Activated CD8-positive, alpha-beta memory T cell treated with anti-CD3 and anti-CD28 coated beads for 36 hours (primary cell): ENCODE measurements around the gene TENM3. TPM values are rescaled to one million over a fixed set of nuclear protein-coding genes. Genes with fewer than 3 reads are reported as not detected.

Experiments used
- CTCF ChIA-PET: fragments of 350-600 bp; sonication (Branson Sonifier 250); formaldehyde crosslinking; loops from one replicate; lab custom pipeline; 2021; ENCODE audit warnings: antibody characterized with exemption; lab: Charles Lee
- POLR2A ChIA-PET: fragments of 350-600 bp; sonication (Branson Sonifier 250); formaldehyde crosslinking; loops from one replicate; lab custom pipeline; 2021; ENCODE audit warnings: antibody characterized with exemption; lab: Charles Lee
- total RNA-seq, 2 experiments: library from RNA; stranded (reverse); gene quantifications; one replicate each; pipeline ENCODE4 v1.2.3, GENCODE V29; 2021

The TENM3 gene
- total RNA-seq, 2 experiments from 2014 or later, result not detected

GRCh38 chr4:182575225-182575624, 332.0 kb downstream of the TENM3 start:
- ChIA-PET CTCF (no interaction called here), POLR2A (no interaction called here)

- CTCF ChIA-PET, result no interaction called here
- POLR2A ChIA-PET, result no interaction called here
These were observed 333.5 kb downstream of the TENM3 start for GRCh38 chr4:182576601-182577289.

GRCh38 chr4:182577411-182577810, 334.2 kb downstream of the TENM3 start:
- ChIA-PET POLR2A (no interaction called here), CTCF (no interaction called here)

- ChIA-PET CTCF (no interaction called here), POLR2A (no interaction called here)
These were observed 335.2 kb downstream of the TENM3 start for GRCh38 chr4:182578402-182578801.

GRCh38 chr4:182582245-182582644, 339.0 kb downstream of the TENM3 start:
- CTCF ChIA-PET, result no interaction called here

GRCh38 chr4:182583703-182584415, 340.7 kb downstream of the TENM3 start:
- POLR2A ChIA-PET, result no interaction called here

More at GRCh38 chr4:182582245-182582644, 339.0 kb downstream of the TENM3 start:
- POLR2A ChIA-PET, result no interaction called here

GRCh38 chr4:182585321-182585720, 342.1 kb downstream of the TENM3 start:
- POLR2A ChIA-PET, result no interaction called here
- CTCF ChIA-PET, result no interaction called here

More at GRCh38 chr4:182583703-182584415, 340.7 kb downstream of the TENM3 start:
- CTCF ChIA-PET, result no interaction called here

- POLR2A ChIA-PET, result no interaction called here
- CTCF ChIA-PET, result no interaction called here
These were observed 345.9 kb downstream of the TENM3 start for GRCh38 chr4:182589100-182589499.

GRCh38 chr4:182593402-182593801, 350.2 kb downstream of the TENM3 start:
- ChIA-PET CTCF (no interaction called here), POLR2A (no interaction called here)

- ChIA-PET POLR2A (no interaction called here), CTCF (no interaction called here)
These were observed 350.7 kb downstream of the TENM3 start for GRCh38 chr4:182593864-182594263.

GRCh38 chr4:182600093-182600492, 356.9 kb downstream of the TENM3 start:
- ChIA-PET POLR2A (no interaction called here), CTCF (no interaction called here)

GRCh38 chr4:182600856-182601255, 357.7 kb downstream of the TENM3 start:
- ChIA-PET POLR2A (no interaction called here), CTCF (no interaction called here)

- CTCF ChIA-PET, result no interaction called here
- POLR2A ChIA-PET, result no interaction called here
These were observed 361.0 kb downstream of the TENM3 start for GRCh38 chr4:182604161-182604622.

GRCh38 chr4:182604953-182605352, 361.8 kb downstream of the TENM3 start:
- ChIA-PET CTCF (no interaction called here), POLR2A (no interaction called here)

GRCh38 chr4:182608525-182608924, 365.3 kb downstream of the TENM3 start:
- ChIA-PET POLR2A (no interaction called here), CTCF (no interaction called here)

GRCh38 chr4:182616476-182616875, 373.3 kb downstream of the TENM3 start:
- POLR2A ChIA-PET, result no interaction called here
- CTCF ChIA-PET, result no interaction called here

- ChIA-PET POLR2A (no interaction called here), CTCF (no interaction called here)
These were observed 376.5 kb downstream of the TENM3 start for GRCh38 chr4:182619660-182620059.

- ChIA-PET POLR2A (no interaction called here), CTCF (no interaction called here)
These were observed 377.1 kb downstream of the TENM3 start for GRCh38 chr4:182620111-182620980.

- POLR2A ChIA-PET, result no interaction called here
- CTCF ChIA-PET, result no interaction called here
These were observed 381.1 kb downstream of the TENM3 start for GRCh38 chr4:182624281-182624680.

- POLR2A ChIA-PET, result no interaction called here
- CTCF ChIA-PET, result no interaction called here
These were observed 382.0 kb downstream of the TENM3 start for GRCh38 chr4:182625193-182625592.
